Ramos (cell line): ENCODE data around the gene LRRFIP1.

Experiments
- in situ Hi-C: fragments of 300-500 bp; cut with MboI; formaldehyde crosslinking; loops from one replicate; pipeline ENCODE4 v1.14.3; 2022; ENCODE audit warnings: low sequenced_read_pairs; ENCODE audit not compliant: unreplicated experiment

Gene LRRFIP1

GRCh38 chr2:237716011-237716410 lies 88.6 kb downstream of the LRRFIP1 start:
- in situ Hi-C loops: no loop called here

GRCh38 chr2:237717366-237718276 lies 90.2 kb downstream of the LRRFIP1 start:
- in situ Hi-C loops: no loop called here

GRCh38 chr2:237718277-237718634 lies 90.9 kb downstream of the LRRFIP1 start:
- in situ Hi-C loops: no loop called here

- in situ Hi-C loops: no loop called here
Observed at GRCh38 chr2:237720444-237720843, 93.1 kb downstream of the LRRFIP1 start.

- in situ Hi-C loops: no loop called here
Observed at GRCh38 chr2:237720957-237721356, 93.6 kb downstream of the LRRFIP1 start.

GRCh38 chr2:237721458-237721857 lies 94.1 kb downstream of the LRRFIP1 start:
- in situ Hi-C loops: no loop called here

GRCh38 chr2:237722616-237723015 lies 95.2 kb downstream of the LRRFIP1 start:
- in situ Hi-C loops: no loop called here

GRCh38 chr2:237723023-237723422 lies 95.6 kb downstream of the LRRFIP1 start:
- in situ Hi-C loops: no loop called here

- in situ Hi-C loops: no loop called here
Observed at GRCh38 chr2:237723602-237724001, 96.2 kb downstream of the LRRFIP1 start.

GRCh38 chr2:237724811-237725478 lies 97.6 kb downstream of the LRRFIP1 start:
- in situ Hi-C loops: no loop called here

- in situ Hi-C loops: no loop called here
Observed at GRCh38 chr2:237725661-237726060, 98.3 kb downstream of the LRRFIP1 start.

GRCh38 chr2:237726401-237726830 lies 99.0 kb downstream of the LRRFIP1 start:
- in situ Hi-C loops: no loop called here

GRCh38 chr2:237727363-237727762 lies 100.0 kb downstream of the LRRFIP1 start:
- in situ Hi-C loops: no loop called here

GRCh38 chr2:237729681-237730475 lies 102.5 kb downstream of the LRRFIP1 start:
- in situ Hi-C loops: no loop called here

- in situ Hi-C loops: no loop called here
Observed at GRCh38 chr2:237731663-237732062, 104.3 kb downstream of the LRRFIP1 start.

GRCh38 chr2:237732070-237732469 lies 104.7 kb downstream of the LRRFIP1 start:
- in situ Hi-C loops: no loop called here

GRCh38 chr2:237732790-237733381 lies 105.5 kb downstream of the LRRFIP1 start:
- in situ Hi-C loops: no loop called here

GRCh38 chr2:237733677-237734300 lies 106.4 kb downstream of the LRRFIP1 start:
- in situ Hi-C loops: no loop called here

- in situ Hi-C loops: no loop called here
Observed at GRCh38 chr2:237734905-237735623, 107.7 kb downstream of the LRRFIP1 start.
